Activated CD4-positive, alpha-beta T cell treated with anti-CD3 and anti-CD28 coated beads, Interleukin-2, amount 50 U/mL, for 24 hours (primary cell): Measurements from ENCODE around the gene PPM1D.
A peak's percentile ranks its signal among the peaks of the same experiment; 100 is the strongest.

ENCODE experiments used
- DNase-seq, 2 donors: peaks; one replicate each; pipeline ENCODE4 v3.0.0-alpha.2; 2020; ENCODE audit warnings: low read depth in 1 of 2, low spot score in 1 of 2

Gene PPM1D

DNA sequence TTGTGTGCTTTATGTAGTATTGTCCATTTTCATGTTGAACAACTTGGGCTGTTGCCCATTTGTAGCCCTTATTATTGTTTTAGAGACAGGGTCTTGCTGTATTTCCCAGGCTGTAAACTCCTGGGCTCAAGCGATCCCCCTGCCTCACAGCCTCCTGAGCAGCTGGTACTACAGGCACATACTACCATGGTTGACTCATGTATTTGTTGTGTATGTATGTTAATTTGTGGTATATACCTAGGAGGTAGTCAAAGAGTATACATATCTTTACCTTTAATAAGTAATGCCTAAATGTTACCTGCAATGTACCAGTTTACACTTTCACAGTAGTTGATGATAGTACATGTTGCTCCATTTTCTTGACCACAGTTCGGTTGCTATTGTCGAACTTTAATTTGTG is 18.1 kb downstream of the PPM1D start:
- no peak for DNase-seq

DNA sequence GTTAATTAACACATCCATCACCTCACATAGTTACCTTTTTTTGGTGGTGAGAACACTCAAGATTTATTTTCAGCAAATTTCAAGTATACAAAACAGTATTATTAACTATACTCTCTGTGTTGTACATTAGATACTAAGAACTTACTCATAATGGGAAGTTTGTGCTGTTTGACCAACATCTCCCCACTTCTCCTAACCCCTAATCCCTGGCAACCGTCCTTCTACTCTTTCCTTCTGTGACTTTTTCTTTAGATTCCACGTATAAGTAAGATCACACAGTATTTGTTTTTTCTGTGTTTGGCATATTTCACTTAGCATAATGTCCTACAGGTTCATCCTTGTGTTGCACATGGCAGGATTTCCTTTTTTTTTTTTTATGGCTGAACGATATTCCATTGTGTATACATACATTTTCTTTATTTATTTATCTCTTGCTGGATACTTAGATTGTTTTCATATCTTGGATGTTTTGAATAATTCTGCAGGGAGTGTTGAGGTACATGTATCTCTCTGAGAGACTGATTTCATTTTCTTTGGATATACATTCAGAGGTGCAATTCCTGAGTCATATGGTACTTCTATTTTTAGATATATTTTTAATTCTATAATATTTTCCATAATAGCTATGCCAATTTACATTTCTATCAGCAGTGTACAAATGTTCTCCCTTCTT is 19.0 kb downstream of the PPM1D start:
- DNase-seq = no peak

DNA sequence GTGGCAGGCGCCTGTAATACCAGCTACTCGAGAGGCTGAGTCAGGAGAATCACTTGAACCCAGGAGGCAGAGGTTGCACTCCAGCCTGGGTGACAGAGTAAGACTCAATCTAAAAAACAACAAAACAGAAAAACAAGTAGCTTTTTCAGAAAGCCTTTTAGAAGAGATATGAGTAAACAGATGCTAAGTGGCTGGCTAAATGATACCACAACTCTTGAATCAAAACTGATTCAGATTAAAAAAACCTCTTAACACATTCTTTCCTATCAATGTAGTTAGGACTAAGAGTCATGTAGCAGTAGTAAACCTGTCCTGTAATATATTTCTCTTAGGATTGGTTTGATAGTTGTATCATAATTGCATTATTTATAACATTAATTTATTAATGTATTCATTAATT is 23.0 kb downstream of the PPM1D start:
- no peak for DNase-seq

GRCh38 chr17:60623415-60623814 is 23.4 kb downstream of the PPM1D start:
- no peak for DNase-seq

GRCh38 chr17:60627124-60627523 is 27.1 kb downstream of the PPM1D start:
- DNase-seq = no peak

DNA sequence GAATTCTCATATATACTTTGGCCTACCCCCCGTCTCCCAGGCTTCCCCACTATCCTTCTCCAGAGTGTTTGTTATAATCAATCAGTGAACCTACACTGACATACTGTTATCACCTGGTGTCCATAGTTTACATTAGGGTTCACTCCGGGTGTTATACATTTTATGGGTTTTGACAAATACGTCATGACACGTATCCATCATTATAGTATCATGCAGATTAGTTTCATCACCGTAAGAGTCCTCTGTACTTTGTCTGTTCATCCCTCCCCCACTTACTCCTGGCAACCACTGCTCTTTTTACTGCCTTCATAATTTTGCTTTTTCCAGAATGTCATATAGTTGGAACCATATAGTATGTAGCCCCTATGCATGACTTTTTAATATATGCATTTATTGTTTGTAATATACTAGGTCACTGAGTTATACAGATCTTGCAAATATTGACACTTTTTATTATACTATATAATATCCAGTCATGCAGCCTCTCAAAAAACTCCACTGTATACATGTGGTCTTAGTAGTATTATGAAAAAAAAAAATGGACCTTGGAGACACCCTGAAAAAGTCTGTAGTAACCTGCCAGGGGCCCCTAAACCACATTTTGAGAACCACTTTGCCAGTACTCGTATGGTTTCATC is 28.4 kb downstream of the PPM1D start:
- no peak for DNase-seq

GRCh38 chr17:60629120-60629519 is 29.1 kb downstream of the PPM1D start:
- no peak for DNase-seq

- DNase-seq = no peak
Observed at GRCh38 chr17:60630352-60630751, 30.4 kb downstream of the PPM1D start.

- no peak for DNase-seq
Observed at GRCh38 chr17:60631119-60631518, 31.1 kb downstream of the PPM1D start.

GRCh38 chr17:60637683-60638082 is 37.7 kb downstream of the PPM1D start:
- no peak for DNase-seq

- no peak for DNase-seq
Observed at GRCh38 chr17:60639019-60639330, 39.0 kb downstream of the PPM1D start.

DNA sequence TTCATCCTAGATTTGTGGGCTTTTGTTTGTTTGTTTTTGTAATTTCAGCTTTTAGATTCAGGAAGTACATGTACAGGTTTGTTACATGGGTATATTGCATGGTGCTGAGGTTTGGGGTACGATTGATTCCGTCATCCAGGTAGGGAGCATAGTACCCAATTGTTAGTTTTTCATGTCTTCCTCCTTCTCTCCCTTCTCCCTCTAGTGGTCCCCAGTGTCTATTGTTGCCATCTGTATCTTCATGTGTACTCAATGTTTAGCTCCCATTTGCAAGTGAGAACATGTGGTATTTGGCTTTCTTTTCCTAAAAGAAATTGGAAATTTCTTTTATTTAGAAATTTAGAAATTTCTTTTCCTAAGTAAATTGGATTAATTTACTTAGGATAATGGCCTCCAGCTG is 40.5 kb downstream of the PPM1D start:
- no peak for DNase-seq

GRCh38 chr17:60641126-60641525 is 41.1 kb downstream of the PPM1D start:
- DNase-seq = no peak

- peak in 1 of 2 donors; percentile 55 for DNase-seq
Observed at GRCh38 chr17:60641810-60642220, 41.8 kb downstream of the PPM1D start.

- DNase-seq = no peak
Observed at GRCh38 chr17:60645918-60646523, 46.0 kb downstream of the PPM1D start.

- no peak for DNase-seq
Observed at GRCh38 chr17:60646701-60647100, 46.7 kb downstream of the PPM1D start.

GRCh38 chr17:60647705-60648104 is 47.7 kb downstream of the PPM1D start:
- DNase-seq = no peak

DNA sequence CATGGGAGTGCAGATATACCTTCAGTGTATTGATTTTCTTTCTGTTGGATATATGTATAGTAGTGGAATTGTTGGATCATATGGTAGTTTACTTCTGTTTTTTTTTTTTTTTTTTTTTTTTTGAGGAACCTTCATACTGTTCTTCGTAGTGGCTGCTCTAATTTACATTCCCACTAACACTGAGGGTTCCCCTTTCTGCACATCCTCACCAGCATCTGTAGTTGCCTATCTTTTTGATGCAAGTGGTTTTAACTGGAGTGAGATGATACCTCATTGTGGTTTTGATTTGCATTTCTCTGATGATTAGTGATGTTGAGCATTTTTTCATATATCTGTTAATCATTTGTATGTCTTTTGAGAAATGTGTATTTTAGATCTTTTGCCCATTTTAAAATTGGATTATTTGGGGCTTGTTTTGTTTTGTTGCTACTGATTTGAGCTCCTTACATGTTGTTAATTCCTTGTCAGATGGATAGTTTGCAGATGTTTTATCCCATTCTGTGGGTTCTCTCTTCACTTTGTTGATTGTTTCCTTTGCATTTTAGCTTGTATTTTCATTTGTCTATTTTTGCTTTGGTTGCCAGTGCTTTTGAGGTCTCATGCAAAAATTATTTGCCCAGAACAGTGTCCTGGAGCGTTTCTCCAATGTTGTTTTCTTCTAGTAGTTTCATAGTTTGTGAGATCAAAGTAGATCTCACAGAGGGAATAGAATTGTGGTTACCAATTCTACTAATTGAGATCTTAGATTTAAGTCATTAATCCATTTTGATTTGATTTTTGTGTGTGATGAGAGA is 52.7 kb downstream of the PPM1D start:
- DNase-seq = no peak

DNA sequence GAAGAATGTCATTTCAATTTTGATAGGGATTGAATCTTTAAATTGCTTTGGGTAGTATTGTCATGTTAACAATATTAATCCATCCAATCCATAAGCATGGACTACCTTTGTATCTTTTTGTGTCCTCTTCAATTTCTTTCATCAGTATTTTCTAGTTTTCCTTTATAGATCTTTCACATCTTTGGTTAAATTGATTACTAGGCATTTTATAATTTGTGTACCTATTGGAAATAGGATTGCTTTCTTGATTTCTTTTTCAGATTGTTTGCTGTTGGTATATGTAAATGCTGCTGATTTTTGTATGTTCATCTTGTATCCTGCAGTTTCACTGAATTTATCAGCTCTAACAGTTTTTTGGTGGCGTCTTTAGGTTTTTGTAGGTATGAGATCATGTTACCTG is 53.6 kb downstream of the PPM1D start:
- no peak for DNase-seq

GRCh38 chr17:60656499-60656898 is 56.5 kb downstream of the PPM1D start:
- DNase-seq = no peak

DNA sequence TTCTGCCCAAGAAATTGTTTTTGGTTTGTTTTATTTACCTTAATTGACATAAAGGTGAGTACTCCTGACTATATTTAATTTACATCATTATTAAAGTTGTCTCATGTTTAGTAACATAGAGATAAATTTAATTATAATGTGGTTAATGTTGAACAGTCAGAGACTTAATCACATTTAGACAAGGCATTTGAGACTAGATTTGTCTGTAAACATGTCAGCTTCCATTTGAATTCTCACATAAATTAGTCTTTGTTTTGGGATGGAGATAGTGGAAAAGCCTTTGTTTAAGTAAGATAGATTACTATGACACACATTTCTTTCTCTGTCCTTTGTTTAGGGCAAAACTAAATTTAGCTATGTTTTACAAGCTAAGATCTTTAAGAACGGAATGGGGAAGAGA is 59.2 kb downstream of the PPM1D start:
- DNase-seq = no peak

DNA sequence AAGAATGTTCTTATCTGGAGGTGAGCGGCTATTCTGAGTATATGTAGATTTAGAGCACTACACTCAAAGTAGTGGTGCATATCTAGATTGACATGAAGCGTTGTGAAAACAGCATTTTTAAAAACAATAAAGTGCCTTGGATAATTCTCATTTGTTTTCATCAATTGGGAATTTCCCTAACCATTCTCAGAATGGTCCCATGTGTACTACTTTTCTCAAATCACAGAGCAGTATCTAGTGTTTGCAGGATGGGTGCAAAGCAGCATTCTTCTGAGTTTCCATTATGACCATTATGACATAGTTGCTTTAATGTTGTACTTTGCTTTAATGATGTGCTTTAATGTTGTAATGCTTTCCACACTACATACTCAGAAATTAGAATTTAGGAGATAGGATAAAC is 61.5 kb downstream of the PPM1D start:
- no peak for DNase-seq
